Measurements from ENCODE around the gene C1orf35.

DNA sequence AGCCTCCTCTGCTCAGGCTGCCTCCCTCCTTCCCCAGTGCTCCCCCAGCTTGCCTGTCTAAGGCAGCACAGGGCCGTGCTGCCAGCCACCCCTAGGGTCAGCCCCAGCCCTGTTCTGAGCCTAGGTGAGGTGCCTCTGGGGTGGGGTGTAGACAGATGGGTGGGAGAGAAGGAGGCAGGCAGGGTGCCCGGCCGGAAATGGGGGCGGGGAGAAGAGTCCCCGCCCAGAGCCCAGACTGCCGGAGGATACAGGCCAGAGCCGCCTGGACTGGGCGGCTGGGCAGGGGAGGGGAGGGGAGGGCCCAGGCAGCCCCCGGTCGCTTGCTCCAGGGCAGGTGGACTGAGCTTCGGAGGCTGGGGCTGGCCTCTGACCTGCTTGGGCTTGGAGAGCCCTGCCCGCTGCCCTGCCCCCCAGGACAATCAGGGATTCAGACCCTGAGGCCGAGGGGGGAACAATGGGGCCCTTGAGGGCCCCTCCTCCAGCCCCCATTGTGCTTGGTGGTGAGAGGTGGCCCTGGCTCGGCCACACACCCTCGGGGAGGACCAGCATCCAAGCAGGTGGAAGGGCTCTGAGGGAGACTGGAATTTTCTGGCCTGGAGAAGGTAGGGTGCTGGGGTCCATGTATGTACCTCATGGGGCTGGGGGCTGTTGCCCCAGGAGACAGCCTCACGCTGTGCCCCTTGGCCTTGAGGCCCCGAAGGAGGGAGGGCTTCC is 46.4 kb upstream of the C1orf35 start, which contains the start of gene GJC2:
- TF ChIP-seq, protein P1, sequence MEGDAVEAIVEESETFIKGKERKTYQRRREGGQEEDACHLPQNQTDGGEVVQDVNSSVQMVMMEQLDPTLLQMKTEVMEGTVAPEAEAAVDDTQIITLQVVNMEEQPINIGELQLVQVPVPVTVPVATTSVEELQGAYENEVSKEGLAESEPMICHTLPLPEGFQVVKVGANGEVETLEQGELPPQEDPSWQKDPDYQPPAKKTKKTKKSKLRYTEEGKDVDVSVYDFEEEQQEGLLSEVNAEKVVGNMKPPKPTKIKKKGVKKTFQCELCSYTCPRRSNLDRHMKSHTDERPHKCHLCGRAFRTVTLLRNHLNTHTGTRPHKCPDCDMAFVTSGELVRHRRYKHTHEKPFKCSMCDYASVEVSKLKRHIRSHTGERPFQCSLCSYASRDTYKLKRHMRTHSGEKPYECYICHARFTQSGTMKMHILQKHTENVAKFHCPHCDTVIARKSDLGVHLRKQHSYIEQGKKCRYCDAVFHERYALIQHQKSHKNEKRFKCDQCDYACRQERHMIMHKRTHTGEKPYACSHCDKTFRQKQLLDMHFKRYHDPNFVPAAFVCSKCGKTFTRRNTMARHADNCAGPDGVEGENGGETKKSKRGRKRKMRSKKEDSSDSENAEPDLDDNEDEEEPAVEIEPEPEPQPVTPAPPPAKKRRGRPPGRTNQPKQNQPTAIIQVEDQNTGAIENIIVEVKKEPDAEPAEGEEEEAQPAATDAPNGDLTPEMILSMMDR (IDR thresholded peaks at IDR 0.05; ENCODE audit: control extremely low read depth in 1 of 3, insufficient read depth in 1 of 3, low read depth in 1 of 3, low read length in 3 of 3) = no peak
- no peak for TF ChIP-seq POLR2A (IDR thresholded peaks at IDR 0.05; ENCODE audit: control extremely low read depth in 1 of 2, low read depth in 2 of 2, low read length in 2 of 2)
